Trophoblast cell (in vitro differentiated cells and primary cell): ENCODE measurements around the gene FARP2.
"Not testable (repeated sequence)": the region's sequence is repeated elsewhere in the genome, so short reads cannot be mapped to it uniquely, and the experiment has no call there.

Experiments
- DNase-seq, 2 donors: peaks; one replicate each; pipeline ENCODE4 v3.0.0-alpha.2; 2016
- H2AFZ ChIP-seq: 2 replicates; pipeline ENCODE4 v1.6.1; 2013; ENCODE audit warnings: low read length, moderate library complexity, mild to moderate bottlenecking; ENCODE audit not compliant: insufficient read depth, poor library complexity
- H2AK5ac ChIP-seq: 2 replicates; pipeline ENCODE4 v1.6.1; 2013; ENCODE audit warnings: mild to moderate bottlenecking, low read length
- H2BK120ac ChIP-seq: 2 replicates; pipeline ENCODE4 v1.6.1; 2013; ENCODE audit warnings: low read length, mild to moderate bottlenecking, moderate library complexity; ENCODE audit not compliant: insufficient read depth, poor library complexity
- H2BK12ac ChIP-seq: 2 replicates; pipeline ENCODE4 v1.6.1; 2013; ENCODE audit warnings: mild to moderate bottlenecking, low read length, moderate library complexity
- H2BK5ac ChIP-seq: 2 replicates; pipeline ENCODE4 v1.6.1; 2013; ENCODE audit warnings: low read length, low read depth, moderate library complexity, mild to moderate bottlenecking; ENCODE audit not compliant: poor library complexity
- H3K14ac ChIP-seq: 2 replicates; pipeline ENCODE4 v1.6.1; 2013; ENCODE audit warnings: mild to moderate bottlenecking, low read length
- H3K18ac ChIP-seq: 2 replicates; pipeline ENCODE4 v1.6.1; 2013; ENCODE audit warnings: mild to moderate bottlenecking, low read length
- H3K23ac ChIP-seq: 2 replicates; pipeline ENCODE4 v1.6.1; 2013; ENCODE audit warnings: low read length
- H3K27ac ChIP-seq: 2 replicates; pipeline ENCODE4 v1.5.1; 2013; ENCODE audit warnings: low read depth, mild to moderate bottlenecking, inconsistent platforms, low read length, moderate library complexity
- H3K27me3 ChIP-seq: 2 replicates; pipeline ENCODE4 v1.6.1; 2013; ENCODE audit warnings: inconsistent platforms, mild to moderate bottlenecking, low read length, moderate library complexity; ENCODE audit not compliant: insufficient read depth
- H3K36me3 ChIP-seq, 2 experiments: 1 replicate in 1 of 2; 2 replicates in 1 of 2; pipeline ENCODE4 v1.6.1; 2013; ENCODE audit warnings: low read length in 2 of 2, mild to moderate bottlenecking in 2 of 2, moderate library complexity in 1 of 2; ENCODE audit not compliant: insufficient read depth in 2 of 2, control insufficient read depth in 1 of 2
- H3K4ac ChIP-seq: 2 replicates; pipeline ENCODE4 v1.6.1; 2013; ENCODE audit warnings: low read depth, mild to moderate bottlenecking, low read length, moderate library complexity
- H3K4me1 ChIP-seq, 2 experiments: 1 replicate in 1 of 2; 2 replicates in 1 of 2; pipeline ENCODE4 v1.6.1; 2013; ENCODE audit warnings: low read length in 2 of 2, mild to moderate bottlenecking in 2 of 2, moderate library complexity in 1 of 2; ENCODE audit not compliant: insufficient read depth in 2 of 2, control insufficient read depth in 1 of 2
- H3K4me2 ChIP-seq: 2 replicates; pipeline ENCODE4 v1.6.1; 2013; ENCODE audit warnings: inconsistent platforms, mild to moderate bottlenecking, low read length, moderate library complexity
- H3K4me3 ChIP-seq: 2 replicates; pipeline ENCODE4 v1.5.1; 2013; ENCODE audit warnings: mild to moderate bottlenecking, low read depth, low read length, inconsistent platforms
- H3K79me1 ChIP-seq: one replicate; pipeline ENCODE4 v1.6.1; 2013; ENCODE audit warnings: low read length
- H3K79me2 ChIP-seq: 2 replicates; pipeline ENCODE4 v1.6.1; 2013; ENCODE audit warnings: low read length, mild to moderate bottlenecking; ENCODE audit not compliant: control insufficient read depth, insufficient read depth, poor library complexity
- H3K9ac ChIP-seq: 2 replicates; pipeline ENCODE4 v1.6.1; 2013; ENCODE audit warnings: mild to moderate bottlenecking, low read length
- H3K9me3 ChIP-seq: 2 replicates; pipeline ENCODE4 v1.6.1; 2013; ENCODE audit warnings: low read depth, mild to moderate bottlenecking, control low read depth, inconsistent platforms, low read length; ENCODE audit not compliant: insufficient read depth
- H4K12ac ChIP-seq: 2 replicates; pipeline ENCODE4 v1.6.1; 2013; ENCODE audit warnings: low read depth, mild to moderate bottlenecking, low read length, moderate library complexity
- H4K8ac ChIP-seq: 2 replicates; pipeline ENCODE4 v1.6.1; 2013; ENCODE audit warnings: low read depth, mild to moderate bottlenecking, low read length, moderate library complexity
- H4K91ac ChIP-seq: one replicate; pipeline ENCODE4 v1.6.1; 2013; ENCODE audit warnings: low read depth, mild to moderate bottlenecking, low read length, moderate library complexity
- WGBS: extraction: QIAGEN DNeasy Blood & Tissue Kit; methylation state at CpG from one replicate; pipeline ENCODE4 v1.1.7; 2013; ENCODE audit warnings: missing lambda C conversion rate; ENCODE audit not compliant: insufficient read length, insufficient coverage; ENCODE audit errors: extremely low coverage; 5-methylcytosine and 5-hydroxymethylcytosine counted together

The FARP2 gene

GRCh38 chr2:241503776-241504392 lies 147.8 kb downstream of the FARP2 start:
- no peak overlapping the region for H3K14ac ChIP-seq
- H2BK120ac ChIP-seq, result no peak overlapping the region
- peaks cover 12% of the 10 kb centered on the region in 2 experiments for H3K4me1 ChIP-seq
- no peak overlapping the region for H3K23ac ChIP-seq
- no peak overlapping the region for H2BK12ac ChIP-seq
- H3K79me1 ChIP-seq, result peaks cover 13% of the 10 kb centered on the region
- no peak overlapping the region for H3K4me2 ChIP-seq
- H3K27ac ChIP-seq, result no peak overlapping the region
- H2AFZ ChIP-seq, result no peak overlapping the region
- H3K36me3 ChIP-seq, result peaks cover 36 to 37% of the 10 kb centered on the region in 2 experiments
- H3K4me3 ChIP-seq, result no peak overlapping the region
- no peak for DNase-seq
- peaks cover 19% of the 10 kb centered on the region for H3K79me2 ChIP-seq
- no CpG with 5 or more reads among the region's 12 CpGs for WGBS
- no peak overlapping the region for H4K12ac ChIP-seq
- no peak overlapping the region for H4K91ac ChIP-seq
- H2BK5ac ChIP-seq, result no peak overlapping the region
- H3K4ac ChIP-seq, result peak overlapping the region; percentile 12
- no peak overlapping the region for H3K18ac ChIP-seq
- H3K27me3 ChIP-seq, result no peaks in the 10 kb centered on the region
- H4K8ac ChIP-seq, result no peak overlapping the region
- H3K9ac ChIP-seq, result no peak overlapping the region
- H3K9me3 ChIP-seq, result no peaks in the 10 kb centered on the region
- H2AK5ac ChIP-seq, result no peak overlapping the region

- H3K23ac ChIP-seq, result no peak overlapping the region
- H3K27ac ChIP-seq, result no peak overlapping the region
- H3K36me3 ChIP-seq, result peaks cover 22 to 24% of the 10 kb centered on the region in 2 experiments
- no peak overlapping the region for H4K91ac ChIP-seq
- no peaks in the 10 kb centered on the region for H3K9me3 ChIP-seq
- no CpG with 5 or more reads among the region's 15 CpGs for WGBS
- H2BK12ac ChIP-seq, result no peak overlapping the region
- peaks cover 16% of the 10 kb centered on the region for H3K79me1 ChIP-seq
- H3K4me2 ChIP-seq, result no peak overlapping the region
- no peak overlapping the region for H2BK120ac ChIP-seq
- H4K8ac ChIP-seq, result no peak overlapping the region
- no peak overlapping the region for H2BK5ac ChIP-seq
- peak overlapping the region; percentile 18 for H3K4ac ChIP-seq
- H3K27me3 ChIP-seq, result no peaks in the 10 kb centered on the region
- no peak overlapping the region for H4K12ac ChIP-seq
- no peak overlapping the region for H3K9ac ChIP-seq
- peaks cover 23% of the 10 kb centered on the region for H3K79me2 ChIP-seq
- H3K14ac ChIP-seq, result no peak overlapping the region
- H2AK5ac ChIP-seq, result no peak overlapping the region
- DNase-seq, result no peak
- H3K4me1 ChIP-seq, result peaks cover 16 to 19% of the 10 kb centered on the region in 2 experiments
- no peak overlapping the region for H3K18ac ChIP-seq
- no peak overlapping the region for H2AFZ ChIP-seq
- H3K4me3 ChIP-seq, result no peak overlapping the region
These were observed 149.1 kb downstream of the FARP2 start for GRCh38 chr2:241505086-241505780.

- Histone ChIP-seq H3K4me3 (no peak overlapping the region), H2BK5ac (no peak overlapping the region), H3K9me3 (no peaks in the 10 kb centered on the region)
These were observed 149.7 kb downstream of the FARP2 start for GRCh38 chr2:241505781-241506201.

GRCh38 chr2:241506317-241506716 lies 150.2 kb downstream of the FARP2 start:
- not testable (repeated sequence) for H3K14ac ChIP-seq, H3K23ac ChIP-seq, H2BK12ac ChIP-seq, H3K9me3 ChIP-seq, H3K27me3 ChIP-seq, H2BK5ac ChIP-seq, DNase-seq, H2AK5ac ChIP-seq, H4K91ac ChIP-seq, H3K27ac ChIP-seq, H4K8ac ChIP-seq, H2AFZ ChIP-seq, H3K4me3 ChIP-seq, H2BK120ac ChIP-seq, H3K18ac ChIP-seq, H3K4me2 ChIP-seq, H4K12ac ChIP-seq, H3K9ac ChIP-seq
- H3K4me1 ChIP-seq, result peaks cover 16 to 19% of the 10 kb centered on the region in 2 experiments
- peaks cover 23% of the 10 kb centered on the region for H3K79me2 ChIP-seq
- WGBS, result no CpG with 5 or more reads among the region's 11 CpGs
- H3K79me1 ChIP-seq, result peaks cover 16% of the 10 kb centered on the region
- H3K4ac ChIP-seq, result peak overlapping the region; percentile 44
- peaks cover 12 to 14% of the 10 kb centered on the region in 2 experiments for H3K36me3 ChIP-seq

More at GRCh38 chr2:241505781-241506201, 149.7 kb downstream of the FARP2 start:
- no peak overlapping the region for H3K27ac ChIP-seq
- DNase-seq, result no peak
- no peak overlapping the region for H3K18ac ChIP-seq
- no CpG with 5 or more reads among the region's 7 CpGs for WGBS
- no peak overlapping the region for H2AFZ ChIP-seq
- peaks cover 16 to 19% of the 10 kb centered on the region in 2 experiments for H3K4me1 ChIP-seq
- H4K12ac ChIP-seq, result no peak overlapping the region
- H2BK12ac ChIP-seq, result no peak overlapping the region
- no peak overlapping the region for H3K9ac ChIP-seq
- no peak overlapping the region for H4K8ac ChIP-seq
- H2AK5ac ChIP-seq, result no peak overlapping the region
- H3K4me2 ChIP-seq, result no peak overlapping the region
- H4K91ac ChIP-seq, result no peak overlapping the region
- H3K23ac ChIP-seq, result no peak overlapping the region
- peaks cover 23% of the 10 kb centered on the region for H3K79me2 ChIP-seq
- H3K27me3 ChIP-seq, result no peaks in the 10 kb centered on the region
- peaks cover 17 to 20% of the 10 kb centered on the region in 2 experiments for H3K36me3 ChIP-seq
- H2BK120ac ChIP-seq, result no peak overlapping the region
- H3K14ac ChIP-seq, result no peak overlapping the region
- peaks cover 16% of the 10 kb centered on the region for H3K79me1 ChIP-seq
- peak overlapping the region; percentile 18 for H3K4ac ChIP-seq
